T-helper 2 cell treated with Interferon-gamma antibody and Interleukin-4, amounts not matched to agents 100 ng/mL and 5 ng/mL, for 36 hours (primary cell): ENCODE results near the gene PRAMEF13. TPM values are rescaled to one million over a fixed set of nuclear protein-coding genes. Genes with fewer than 3 reads are reported as not detected.
"Not testable (repeated sequence)": the region's sequence is repeated elsewhere in the genome, so short reads cannot be mapped to it uniquely, and the experiment has no call there.

Experiments used
- intact Hi-C: fragments of 100-400 bp; cut with micrococcal nuclease; formaldehyde crosslinking; loops from one replicate; pipeline ENCODE4 v1.15.1; 2023
- total RNA-seq: library from RNA; stranded (reverse); gene quantifications from 2 replicates; pipeline ENCODE4 v1.2.3, GENCODE V29; 2022

The PRAMEF13 gene
- total RNA-seq, 1 donor from 2014 or later, result not detected

DNA sequence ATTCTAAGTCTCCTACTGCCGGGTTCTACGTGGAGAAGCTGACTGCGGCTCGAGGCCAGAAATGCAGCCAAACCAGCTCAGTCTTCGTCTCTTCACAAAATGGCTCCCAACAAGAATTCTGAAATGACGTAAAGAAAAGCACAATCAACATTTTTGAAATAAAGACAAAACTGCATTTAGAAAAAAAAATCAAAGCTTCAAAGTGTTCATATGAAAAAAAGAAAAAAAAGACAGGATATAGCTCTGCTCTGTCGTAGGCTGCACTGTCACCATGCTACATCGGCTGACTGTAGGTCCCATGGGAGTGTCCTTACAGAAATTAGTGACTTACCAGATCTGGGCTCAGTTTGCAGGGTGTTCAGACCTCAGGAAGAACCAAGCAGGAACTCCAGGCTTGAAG, 35.7 kb downstream of the PRAMEF13 start, which contains the start of gene HNRNPCL4:
TSS of gene HNRNPCL4 (minus strand) at position 101 of the 400 bp plus-strand sequence. CDS start 164 bp downstream, outside the sequence.
- intact Hi-C loops, result not testable (repeated sequence)

DNA sequence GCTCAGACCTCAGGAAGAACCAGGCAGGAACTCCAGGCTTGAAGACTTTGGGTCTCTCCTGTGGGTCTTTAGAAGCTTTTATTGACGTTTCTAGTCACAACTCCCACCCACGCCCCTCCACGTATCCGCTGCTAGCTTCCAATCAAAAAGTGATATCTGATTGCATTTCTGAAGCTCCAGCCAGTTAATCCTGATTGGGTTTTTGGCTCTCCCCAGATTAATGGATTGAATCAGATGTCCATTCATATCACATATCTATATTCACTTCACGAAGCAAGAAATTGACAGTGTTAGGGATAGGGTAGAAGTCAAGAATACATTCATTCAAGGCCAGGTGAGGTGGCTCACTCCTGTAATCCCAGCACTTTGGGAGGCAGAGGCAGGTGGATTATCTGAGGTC, 45.3 kb downstream of the PRAMEF13 start, which contains the start of gene PRAMEF26:
TSS of gene PRAMEF26 (minus strand) at position 101 of the 400 bp plus-strand sequence. CDS start 2,914 bp downstream, outside the sequence.
- intact Hi-C loops, result not testable (repeated sequence)

Other genes with a start within 250 kb of the PRAMEF13 start
- gene PRAMEF27, start 144.8 kb downstream of the PRAMEF13 start, total RNA-seq, result not detected in 2 replicates
- gene HNRNPCL3, start 140.6 kb downstream of the PRAMEF13 start, total RNA-seq, result not detected in 2 replicates
- gene PRAMEF25, start 130.6 kb downstream of the PRAMEF13 start, total RNA-seq, result not detected in 2 replicates
- gene HNRNPCL2, start 84.6 kb downstream of the PRAMEF13 start, total RNA-seq, result not detected in 2 replicates
- not detected in 2 replicates for gene PRAMEF26, start 45.4 kb downstream of the PRAMEF13 start, total RNA-seq
- gene HNRNPCL4, start 35.8 kb downstream of the PRAMEF13 start, total RNA-seq, result not detected in 2 replicates
- not detected in 2 replicates for gene PRAMEF9, start 29.6 kb downstream of the PRAMEF13 start, total RNA-seq
- not detected in 2 replicates for gene PRAMEF18, start 24.7 kb upstream of the PRAMEF13 start, total RNA-seq
- gene PRAMEF5, start 52.8 kb upstream of the PRAMEF13 start, total RNA-seq, result not detected in 2 replicates
- gene PRAMEF8, start 83.7 kb upstream of the PRAMEF13 start, total RNA-seq, result not detected in 2 replicates
- not detected in 2 replicates for gene PRAMEF33, start 102.1 kb upstream of the PRAMEF13 start, total RNA-seq
- gene PRAMEF15, start 114.2 kb upstream of the PRAMEF13 start, total RNA-seq, result not detected in 2 replicates
- gene PRAMEF14, start 145.7 kb upstream of the PRAMEF13 start, total RNA-seq, result not detected in 2 replicates
- gene PRAMEF19, start 170.5 kb upstream of the PRAMEF13 start, total RNA-seq, result not detected in 2 replicates
- gene PRAMEF17, start 188.2 kb upstream of the PRAMEF13 start, total RNA-seq, result not detected in 2 replicates
- not detected in 2 replicates for gene PRAMEF20, start 209.0 kb upstream of the PRAMEF13 start, total RNA-seq